KG1 (cell line): Measurements from ENCODE around the gene LMLN.
"Not testable (repeated sequence)": the region's sequence is repeated elsewhere in the genome, so short reads cannot be mapped to it uniquely, and the experiment has no call there.

Experiments
- DNase-seq: peaks from one replicate; lab custom pipeline; 2025; lab: John Stamatoyannopoulos, UW

LMLN gene

GRCh38 chr3:198027045-198027798 lies 67.2 kb downstream of the LMLN start:
- DNase-seq = no peak

- no peak for DNase-seq
These were observed 67.9 kb downstream of the LMLN start for GRCh38 chr3:198027799-198028390.

DNA sequence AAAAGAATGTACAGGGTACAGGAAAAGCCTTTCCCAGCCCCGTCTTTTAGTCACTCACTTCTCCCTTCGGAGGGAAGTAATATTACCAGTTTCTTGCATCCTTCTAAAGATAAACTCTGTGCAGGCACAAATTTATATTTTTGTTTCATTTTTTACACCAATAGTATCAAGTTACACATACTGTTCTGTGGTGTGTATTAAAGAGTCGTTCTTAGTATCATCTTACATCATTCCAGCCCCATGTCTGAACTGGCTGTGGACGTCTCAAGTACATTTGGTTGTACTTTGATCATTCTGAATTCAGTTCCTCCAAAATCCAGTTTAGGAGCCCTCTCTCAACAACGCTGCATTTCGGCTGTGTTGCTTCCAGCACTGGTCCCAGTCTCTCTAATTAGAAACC lies 68.7 kb downstream of the LMLN start:
- no peak for DNase-seq

DNA sequence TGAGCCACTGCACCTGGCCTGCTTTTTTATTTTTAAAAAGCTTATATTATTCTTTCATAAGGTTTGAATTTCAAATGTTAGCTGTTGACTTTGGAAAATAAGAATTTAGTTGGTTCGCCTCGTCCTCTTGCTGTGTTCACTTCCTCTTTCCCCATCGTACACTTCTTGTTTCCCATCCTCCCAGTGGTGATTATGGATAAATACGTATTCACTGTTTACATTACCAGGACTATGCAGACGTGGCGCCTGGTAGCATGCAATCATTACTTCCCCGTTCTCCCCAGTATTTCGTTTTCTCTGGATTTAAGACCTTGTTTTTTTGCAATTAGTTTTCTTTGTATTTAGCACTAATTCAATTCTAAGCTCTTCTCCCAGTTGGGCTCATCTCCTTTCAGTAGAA lies 70.1 kb downstream of the LMLN start:
- DNase-seq = no peak

GRCh38 chr3:198030726-198031125 lies 70.7 kb downstream of the LMLN start:
- no peak for DNase-seq

DNA sequence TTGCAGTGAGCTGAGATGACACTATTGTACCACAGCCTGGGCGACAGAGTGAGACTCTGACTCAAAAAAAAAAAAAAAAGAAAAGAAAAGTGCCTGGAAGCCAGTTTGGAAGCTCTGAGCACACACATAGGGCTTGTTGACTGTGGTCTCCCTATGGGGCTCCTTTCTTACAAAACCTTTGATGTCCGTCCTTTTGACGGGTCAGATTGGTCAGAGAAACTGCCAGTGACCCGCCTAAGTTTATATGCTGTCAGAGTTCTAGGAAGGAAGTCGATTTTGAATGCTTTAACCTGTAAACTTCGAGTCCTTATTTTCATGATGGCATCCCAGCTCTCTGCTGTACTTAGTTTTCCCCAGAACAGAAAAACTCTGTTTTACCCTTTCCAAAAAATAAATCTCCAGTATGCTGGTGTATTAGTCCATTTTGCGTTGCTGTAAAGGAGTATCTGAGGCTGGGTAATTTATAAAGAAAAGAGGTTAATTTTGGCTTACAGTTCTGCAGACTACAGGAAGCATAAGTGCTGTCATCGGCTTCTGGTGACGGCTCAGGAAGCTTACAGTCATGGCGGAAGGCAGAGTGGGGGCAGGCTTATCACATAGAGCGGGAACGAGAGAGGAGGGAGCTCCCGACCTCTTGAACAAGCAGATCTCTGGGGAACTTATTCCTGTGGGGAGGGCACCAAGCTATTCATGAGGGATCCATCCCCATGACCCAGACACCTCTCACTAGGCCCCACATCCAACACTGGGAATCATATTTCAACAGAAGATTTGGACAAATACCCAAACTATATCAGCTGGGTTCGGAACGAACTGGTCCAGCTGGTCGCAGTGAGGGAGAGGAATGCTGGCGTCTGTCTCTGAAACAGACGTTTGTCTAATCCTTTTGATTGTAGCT lies 72.3 kb downstream of the LMLN start:
- DNase-seq = no peak

- no peak for DNase-seq
These were observed 83.1 kb downstream of the LMLN start for GRCh38 chr3:198043119-198043518.

DNA sequence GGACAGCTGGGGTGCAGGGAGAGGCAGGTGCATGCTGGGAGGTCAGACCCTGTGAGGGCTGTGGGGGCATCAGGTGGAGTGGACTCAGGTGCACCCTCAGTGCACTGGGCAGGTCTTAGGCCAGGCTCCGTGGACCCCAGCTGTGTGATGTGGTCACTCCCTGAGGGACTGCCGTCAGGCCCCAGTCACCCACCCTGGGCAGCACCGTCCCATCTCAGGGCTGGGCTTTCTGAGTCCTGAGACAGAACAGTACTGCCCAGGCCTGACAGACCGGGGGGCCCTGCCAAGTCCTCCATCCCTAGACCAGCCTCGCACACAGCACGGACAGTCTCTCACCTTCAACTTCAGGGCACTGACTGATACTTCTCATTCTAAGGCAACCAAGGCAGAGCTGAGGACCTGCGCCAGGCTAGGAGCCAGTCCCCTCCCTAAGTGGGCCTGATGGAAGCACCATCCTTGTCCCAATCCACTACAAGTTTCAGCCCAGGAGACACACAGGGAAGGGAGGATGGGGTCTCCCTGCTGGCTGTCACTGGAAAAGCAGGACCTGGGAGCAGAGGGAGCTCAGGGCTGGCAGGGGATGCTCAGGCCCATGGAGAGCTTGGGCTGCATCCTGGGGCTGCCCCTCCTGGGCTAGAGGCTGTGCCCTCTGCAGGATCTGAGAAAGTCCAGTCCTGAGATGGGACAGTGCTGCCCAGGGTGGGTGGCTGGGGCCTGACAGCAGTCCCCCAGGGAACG lies 86.3 kb downstream of the LMLN start:
- DNase-seq = no peak

DNA sequence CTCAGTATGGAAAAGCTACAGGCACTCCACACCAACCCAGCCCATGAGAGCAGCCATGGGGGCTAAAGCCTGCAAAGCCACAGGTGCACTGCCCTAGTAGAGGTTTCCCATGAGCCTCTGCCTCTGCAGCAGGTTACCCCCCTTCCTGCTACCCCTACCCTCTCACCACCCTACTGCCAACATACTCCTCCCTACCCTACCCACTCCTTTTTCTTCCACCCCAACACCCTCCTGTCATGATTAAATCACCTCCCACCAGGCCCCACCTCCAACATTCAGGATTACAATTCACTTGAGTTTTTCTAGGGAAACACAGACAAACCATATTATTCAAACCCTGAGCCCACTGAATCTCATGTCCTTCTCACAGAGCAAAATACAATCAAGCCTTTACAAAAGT lies 88.4 kb downstream of the LMLN start:
- DNase-seq = no peak

GRCh38 chr3:198051836-198052235 lies 91.8 kb downstream of the LMLN start:
- DNase-seq = no peak

- not testable (repeated sequence) for DNase-seq
These were observed 93.4 kb downstream of the LMLN start for GRCh38 chr3:198053462-198053861.

GRCh38 chr3:198061119-198062067 lies 101.4 kb downstream of the LMLN start:
- no peak for DNase-seq

DNA sequence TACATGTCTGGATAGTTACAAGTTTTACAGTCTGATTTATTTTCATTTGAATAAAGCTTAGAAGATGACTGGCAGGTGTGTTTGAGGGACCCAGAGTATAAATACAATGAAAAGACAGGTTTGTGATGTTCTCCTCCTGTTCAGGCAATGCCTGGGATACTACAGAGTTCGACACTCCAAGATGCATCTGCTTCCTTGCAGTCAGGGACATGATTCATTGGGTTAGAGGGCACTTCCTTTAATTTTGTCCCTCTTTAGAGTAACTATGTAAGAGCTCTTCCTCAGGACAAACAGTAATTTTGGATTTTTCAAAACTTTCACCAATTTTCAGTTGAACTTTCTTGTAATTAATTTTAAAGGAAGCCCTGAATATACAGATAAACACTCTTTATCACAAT lies 102.0 kb downstream of the LMLN start:
- DNase-seq = no peak

- no peak for DNase-seq
These were observed 104.4 kb downstream of the LMLN start for GRCh38 chr3:198064420-198064819.

DNA sequence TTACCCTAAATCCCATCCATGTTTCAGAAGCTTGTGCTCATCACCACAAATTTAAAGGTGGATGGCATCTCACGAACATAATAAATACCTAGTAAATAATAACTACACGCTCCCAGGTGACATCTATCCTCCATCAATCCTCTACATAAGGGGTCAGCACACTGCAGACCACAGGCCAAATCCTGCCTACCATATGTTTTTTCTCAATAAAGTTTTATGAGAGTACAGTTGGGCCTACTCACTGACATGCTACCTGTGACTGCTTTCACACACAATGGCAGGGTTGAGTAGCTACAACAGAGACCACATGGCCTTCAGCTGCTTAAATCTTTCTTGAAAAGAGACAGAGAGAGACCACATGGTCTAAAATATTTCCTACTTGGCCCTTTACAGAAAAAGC lies 105.9 kb downstream of the LMLN start:
- no peak for DNase-seq

DNA sequence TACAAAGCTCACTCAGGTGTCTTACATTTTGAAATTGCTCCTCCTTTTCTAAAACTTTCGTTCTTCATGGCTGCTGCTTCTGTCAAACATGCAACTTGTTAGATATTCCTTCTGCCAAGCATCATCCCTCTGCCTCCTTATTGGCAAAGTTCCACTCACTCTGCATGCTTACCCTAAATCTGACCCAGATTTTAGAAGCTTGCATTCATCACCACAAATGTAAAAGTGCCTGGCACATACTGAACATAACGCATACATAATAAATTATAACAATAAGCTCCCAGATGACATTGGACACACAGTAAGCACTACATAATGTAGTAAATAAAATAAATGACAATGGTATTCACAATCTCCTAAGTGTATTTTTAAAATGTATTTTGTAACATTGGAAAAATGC lies 107.4 kb downstream of the LMLN start:
- no peak for DNase-seq

DNA sequence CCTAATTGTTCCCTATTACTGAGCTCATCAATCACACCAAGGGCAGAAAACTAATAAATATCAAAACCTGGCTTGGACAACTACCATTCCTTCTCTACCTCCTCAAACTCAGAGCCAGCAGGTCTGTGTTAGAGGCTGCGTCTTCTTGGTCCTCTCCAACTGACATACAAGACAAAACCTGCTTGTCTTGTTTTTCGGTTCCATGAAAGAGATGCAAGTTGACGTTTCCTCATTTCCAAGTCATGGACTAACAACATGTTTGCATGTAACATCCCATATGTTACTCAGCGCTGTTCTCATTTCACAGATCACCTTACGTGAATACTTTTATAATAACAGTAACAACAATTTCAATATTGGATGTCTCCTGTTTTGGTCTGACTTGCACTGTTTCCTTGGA lies 110.9 kb downstream of the LMLN start:
- no peak for DNase-seq

DNA sequence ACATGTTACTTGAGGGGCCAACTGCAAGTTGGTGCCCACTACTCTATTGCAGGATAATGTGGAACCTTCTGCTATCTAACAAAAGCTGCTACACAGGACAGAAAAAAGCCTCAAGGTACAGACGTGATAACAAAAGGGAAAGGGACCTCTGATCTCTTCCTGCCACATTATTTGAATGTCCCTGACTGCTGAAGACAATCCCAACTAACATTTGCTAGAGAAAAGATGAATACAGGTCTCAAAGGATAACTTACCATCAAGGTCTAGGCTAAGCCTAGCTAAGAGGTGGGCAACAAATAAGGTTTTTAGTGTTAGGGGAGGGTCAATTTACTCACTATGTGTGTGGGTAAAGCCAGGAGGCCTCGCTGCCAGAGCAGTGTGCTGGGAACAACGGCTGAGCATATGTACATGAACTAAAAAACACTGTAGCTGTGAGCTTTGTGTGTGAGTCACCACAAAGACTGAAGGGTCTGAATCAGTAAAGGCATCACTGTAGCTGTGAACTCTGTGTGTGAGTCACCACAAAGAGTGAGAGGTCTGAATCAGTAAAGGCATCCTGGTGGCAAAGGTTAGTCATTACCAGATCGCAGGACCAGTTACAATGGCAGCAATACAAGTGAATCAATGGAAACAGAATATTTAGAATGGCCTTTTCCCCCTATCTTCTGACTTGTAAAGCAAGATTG lies 111.7 kb downstream of the LMLN start:
- no peak for DNase-seq

DNA sequence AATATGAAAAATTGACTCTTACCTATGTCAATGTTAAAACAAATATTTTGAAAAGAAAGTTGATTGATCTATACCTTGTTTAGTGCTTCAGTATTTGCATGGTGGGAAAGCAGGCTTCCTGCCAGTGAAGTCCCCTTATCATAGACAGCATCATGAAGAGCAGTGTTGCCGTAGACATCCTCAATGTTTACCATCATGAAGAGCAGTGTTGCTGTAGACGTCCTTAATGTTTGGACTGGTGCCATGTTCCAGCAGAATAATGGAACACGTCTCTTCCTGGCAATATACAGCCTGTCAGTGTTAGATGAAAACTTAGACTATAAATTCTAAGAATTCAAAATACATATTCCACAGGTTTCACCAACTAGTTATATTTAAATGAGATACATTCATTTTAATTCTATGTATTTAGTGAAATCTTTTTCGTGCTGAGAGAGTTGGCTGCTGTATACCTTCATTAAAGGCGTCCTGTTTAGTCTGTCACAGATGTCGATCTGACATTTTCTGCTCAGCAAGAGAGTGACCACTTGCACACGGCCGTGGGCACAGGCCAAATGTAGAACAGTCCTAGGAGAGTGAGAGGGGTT lies 116.8 kb downstream of the LMLN start:
- no peak for DNase-seq
